HG02840 (cell line): ENCODE measurements around the gene ATXN1.
A peak's percentile ranks its signal among the peaks of the same experiment; 100 is the strongest.
"Not testable (repeated sequence)": the region's sequence is repeated elsewhere in the genome, so short reads cannot be mapped to it uniquely, and the experiment has no call there.

Experiments
- ATAC-seq: cut with Tn5 transposase; IDR thresholded peaks from one replicate; pipeline ENCODE4 v1.9.1; 2021; ENCODE audit warnings: mild to moderate bottlenecking, moderate library complexity, moderate number of reproducible peaks; ENCODE audit not compliant: unreplicated experiment, low FRiP score

Gene ATXN1

DNA sequence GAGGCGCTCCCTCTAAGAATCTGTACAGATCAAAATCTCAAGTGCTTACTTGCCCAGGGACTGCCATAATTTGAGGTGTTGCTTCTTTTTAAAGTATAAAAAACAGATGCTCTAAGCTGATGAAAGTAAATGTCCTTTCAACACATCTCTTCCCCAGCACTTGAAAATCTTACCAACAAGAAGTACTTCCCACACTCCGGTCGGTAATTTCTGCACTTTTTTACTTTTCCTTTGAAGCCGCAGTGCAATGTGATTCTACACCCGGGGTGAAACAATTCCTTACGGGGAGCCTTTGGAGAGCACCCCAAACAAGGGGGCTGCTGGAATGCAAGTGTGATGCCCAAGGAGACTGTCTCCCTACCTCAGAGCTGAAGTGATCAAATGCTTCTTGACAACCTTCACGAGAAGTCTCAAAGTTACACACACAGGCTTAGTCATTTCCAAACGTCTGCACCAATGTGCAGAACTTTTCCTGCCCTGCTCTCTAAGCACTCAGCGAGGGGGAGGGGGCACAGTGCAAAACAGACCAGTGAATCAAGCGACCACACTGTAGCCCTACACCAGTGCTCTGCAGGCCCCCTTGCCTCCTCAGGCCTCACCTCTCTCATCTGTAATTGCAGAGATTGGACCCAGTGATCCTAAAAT is 56.7 kb downstream of the ATXN1 start:
- no peak for ATAC-seq

DNA sequence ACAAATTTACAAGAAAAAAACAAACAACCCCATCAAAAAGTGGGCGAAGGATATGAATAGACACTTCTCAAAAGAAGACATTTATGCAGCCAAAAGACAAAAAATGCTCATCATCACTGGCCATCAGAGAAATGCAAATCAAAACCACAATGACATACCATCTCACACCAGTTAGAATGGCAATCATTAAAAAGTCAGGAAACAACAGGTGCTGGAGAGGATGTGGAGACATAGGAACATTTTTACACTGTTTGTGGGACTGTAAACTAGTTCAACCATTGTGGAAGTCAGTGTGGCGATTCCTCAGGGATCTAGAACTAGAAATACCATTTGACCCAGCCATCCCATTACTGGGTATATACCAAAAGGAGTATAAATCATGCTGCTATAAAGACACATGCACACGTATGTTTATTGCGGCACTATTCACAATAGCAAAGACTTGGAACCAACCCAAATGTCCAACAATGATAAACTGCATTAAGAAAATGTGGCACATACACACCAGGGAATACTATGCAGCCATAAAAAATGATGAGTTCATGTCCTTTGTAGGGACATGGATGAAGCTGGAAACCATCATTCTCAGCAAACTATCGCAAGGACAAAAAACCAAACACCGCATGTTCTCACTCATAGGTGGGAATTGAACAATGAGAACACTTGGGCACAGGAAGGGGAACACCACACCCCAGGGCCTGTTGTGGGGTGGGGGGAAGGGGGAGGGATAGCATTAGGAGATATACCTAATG is 58.5 kb downstream of the ATXN1 start:
- ATAC-seq = not testable (repeated sequence)

DNA sequence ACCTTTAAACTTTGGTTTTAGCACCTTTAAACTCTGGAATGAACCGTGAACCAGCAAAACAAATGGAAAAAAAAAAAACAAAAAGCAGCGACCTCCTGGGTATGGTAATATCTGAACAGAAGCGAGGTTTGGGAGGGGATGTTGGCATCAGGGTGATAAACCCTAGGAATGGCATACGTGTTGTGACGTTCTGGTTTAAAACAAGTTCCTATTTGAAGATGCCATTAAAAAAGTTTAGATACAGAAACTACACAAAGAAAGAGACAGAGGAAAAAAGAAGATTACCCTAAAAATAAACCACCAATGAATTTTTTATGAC is 60.4 kb downstream of the ATXN1 start:
- ATAC-seq = no peak

DNA sequence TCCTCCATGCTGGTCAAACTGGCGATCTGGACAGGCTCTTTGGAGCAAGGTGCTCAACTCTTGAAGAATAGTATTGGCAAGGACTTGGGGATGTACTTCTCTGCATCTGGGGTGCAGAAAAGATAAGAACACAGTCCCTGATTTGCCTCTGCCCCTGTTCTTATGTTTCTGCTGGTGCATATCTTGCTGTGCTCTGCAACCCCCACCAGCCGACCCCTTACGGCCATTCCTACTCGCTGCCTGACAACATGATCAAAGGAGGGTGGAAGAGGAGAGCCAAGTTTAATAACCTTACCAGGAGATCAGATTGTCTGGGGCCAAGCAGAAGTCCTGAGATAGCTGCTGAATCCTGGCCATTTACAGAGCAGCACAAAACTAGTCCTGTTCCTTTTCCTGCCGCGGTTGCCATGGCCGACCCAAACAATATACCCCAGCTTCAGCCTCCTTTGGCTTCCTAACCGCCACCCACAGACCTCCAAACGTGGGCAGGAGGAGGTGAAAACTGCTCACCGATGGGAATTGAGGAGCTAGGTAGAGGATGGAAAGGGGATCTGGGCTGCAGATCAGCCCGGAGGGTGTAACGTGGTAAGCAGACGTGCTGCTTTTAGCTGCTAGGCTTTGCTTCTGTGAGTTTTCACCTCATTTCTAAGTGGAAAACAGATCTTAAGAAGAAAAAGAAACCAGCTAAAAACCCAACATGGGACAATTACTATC is 60.9 kb downstream of the ATXN1 start:
- ATAC-seq = no peak

DNA sequence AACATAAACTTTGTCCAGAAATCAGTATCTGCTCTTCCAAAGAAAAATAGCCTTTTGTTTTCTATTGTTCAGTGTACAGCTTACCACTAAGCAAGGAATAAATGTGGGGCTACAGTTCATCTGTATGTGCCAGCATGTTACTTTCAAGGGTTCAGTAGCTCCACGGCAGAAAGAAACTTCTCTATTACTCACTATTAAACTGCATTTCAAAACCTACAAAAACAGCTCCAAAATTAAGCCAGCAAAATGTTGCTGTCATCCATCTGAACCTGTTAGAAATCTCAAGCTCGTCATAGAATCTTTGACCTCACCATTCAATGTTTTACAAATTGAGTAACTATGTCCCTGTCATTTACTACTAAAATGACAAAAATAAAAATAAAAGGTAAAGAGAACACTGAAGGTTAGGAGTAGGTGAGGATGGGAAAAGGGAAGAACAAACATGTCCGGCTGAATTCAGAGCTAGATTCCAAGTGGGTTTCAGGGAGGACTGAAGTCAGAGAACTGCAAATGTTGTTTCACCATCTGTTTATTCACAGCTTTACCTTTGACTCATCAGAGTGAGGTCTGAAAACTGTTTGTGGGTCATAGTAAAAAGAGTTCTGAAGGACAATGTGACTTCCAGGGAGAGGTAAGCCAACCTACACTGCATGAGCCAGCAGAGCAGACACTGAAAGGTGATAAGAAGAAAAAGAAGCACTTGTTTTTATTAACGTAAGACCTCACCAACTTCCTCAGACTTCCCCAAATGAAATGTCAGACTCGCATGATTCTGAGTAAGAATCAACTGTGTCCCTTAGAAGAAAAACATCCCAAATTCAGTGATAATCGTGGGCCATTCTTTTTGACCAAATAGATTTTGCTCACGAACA is 62.0 kb downstream of the ATXN1 start:
- ATAC-seq = no peak

DNA sequence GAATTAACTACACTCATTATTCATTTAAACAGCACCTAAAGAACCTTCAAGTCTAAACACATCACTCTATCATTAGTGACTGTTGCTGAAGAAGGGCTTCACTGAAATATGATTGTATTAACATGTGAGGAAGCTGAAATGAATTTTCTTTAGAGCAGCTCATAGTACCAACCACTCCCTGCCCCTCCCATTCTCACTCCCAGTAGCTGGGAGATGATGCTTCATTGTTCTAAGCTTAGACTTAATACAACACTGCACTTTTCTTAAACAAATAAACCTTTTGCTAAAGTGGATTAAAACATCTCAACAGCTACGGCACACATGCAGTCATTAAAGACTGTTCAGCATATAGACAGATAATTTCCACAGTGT is 63.1 kb downstream of the ATXN1 start:
- ATAC-seq = no peak

DNA sequence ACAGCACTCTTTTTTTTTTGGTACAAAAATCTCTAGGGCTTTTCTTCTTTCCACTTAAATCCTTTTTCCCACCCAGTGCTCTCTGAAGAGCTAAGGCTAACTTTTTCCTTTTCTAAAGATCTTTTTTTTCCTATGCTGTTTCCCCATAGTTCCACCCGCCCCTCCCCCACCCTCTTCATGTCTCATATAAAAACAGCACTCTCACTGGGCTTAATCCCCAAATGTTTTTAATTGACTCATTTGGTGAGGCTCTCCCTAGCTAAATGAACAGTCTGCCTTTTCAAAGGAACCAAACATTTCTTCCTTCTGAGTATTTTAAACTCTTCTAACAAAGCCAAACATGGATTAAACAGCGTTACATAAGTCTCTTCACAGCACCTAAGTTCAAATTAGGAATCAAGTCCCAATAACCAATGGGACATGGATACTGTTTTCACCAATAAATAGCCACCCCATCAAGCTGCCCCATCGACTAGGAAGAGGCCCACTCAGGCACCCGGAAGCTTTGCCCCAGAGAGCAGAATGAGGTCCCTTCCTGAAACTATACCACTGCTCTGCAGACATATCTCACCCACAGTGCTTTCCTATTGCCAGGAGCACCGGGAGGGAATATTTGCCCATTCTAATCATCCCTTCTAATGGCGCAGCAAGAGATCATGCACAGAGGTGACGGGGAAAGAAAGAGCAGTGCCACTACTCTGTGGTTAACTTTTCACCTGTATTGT is 63.7 kb downstream of the ATXN1 start:
- ATAC-seq = no peak

DNA sequence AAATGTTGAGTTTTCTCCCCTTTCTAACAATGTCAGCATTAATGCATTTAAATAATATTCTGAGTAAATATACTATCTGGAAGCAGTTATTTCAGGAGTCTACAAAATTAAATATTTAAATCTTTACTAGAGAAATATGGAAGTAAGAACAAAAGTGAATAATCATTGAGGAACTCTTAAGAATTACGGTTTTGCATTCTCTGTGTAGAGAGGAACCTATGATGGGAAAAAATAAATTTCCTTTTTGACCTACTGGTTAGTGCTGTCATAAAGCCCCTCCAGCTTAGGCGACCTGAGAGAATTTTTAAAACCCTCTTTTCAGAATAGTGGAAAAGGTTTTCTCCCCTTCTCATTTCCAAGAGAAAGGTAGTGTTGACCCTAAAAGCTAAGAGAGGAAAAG is 64.8 kb downstream of the ATXN1 start:
- no peak for ATAC-seq

DNA sequence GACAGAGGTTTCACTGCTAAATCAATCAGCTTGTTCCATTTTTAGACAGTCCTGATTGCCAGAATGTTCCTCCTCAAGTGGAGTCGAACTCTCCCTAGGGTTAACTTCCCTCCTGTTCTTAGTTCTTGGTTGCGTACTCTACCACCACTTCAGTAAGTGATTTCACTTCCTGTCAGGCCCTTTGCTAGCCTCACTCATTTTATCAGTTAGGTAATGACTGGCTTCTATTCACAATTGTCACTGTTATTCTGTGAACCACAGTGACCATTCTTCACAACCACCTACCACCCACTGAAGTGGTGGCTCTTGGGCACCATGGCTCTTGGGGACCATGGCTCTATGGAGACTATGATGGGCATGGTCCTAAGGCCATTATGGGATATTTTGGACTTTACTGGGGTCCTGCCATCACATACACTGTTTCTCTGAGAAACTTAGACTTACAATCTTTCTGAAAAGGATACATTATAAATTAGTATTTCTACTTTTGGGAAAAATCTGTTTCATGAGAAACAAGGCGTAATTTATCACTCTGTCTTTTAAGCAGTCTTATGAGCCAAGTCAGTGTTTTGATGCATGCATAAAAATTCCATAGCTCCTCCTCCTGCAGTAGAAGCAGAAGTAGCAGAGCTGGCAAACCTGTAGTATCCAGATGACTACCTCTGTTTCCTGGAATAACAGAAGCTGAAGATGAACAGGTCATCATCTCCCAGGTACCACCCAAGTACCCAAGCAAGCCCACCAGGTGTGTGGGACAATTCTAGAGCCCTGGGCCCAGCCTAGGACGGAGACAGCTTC is 66.3 kb downstream of the ATXN1 start:
- peak; percentile 51 for ATAC-seq

DNA sequence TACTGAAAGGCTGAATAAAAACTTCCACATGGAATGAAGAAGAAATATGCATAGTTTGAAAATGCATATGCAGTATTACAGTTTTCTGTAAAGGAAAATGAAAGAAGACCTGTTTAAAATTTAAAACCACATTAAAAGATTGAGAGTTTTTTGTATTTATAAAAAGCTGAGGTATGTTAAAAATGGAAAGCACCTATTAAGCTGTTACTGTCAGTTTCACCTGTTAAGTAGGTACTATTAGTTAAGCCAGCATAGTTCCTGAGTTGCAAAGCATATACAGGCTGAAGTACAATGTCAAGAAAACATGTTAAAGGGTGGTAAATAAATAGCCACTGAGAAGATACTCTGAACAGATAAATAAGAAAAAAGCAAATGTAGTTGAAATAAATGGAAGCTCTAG is 69.9 kb downstream of the ATXN1 start:
- ATAC-seq = no peak

DNA sequence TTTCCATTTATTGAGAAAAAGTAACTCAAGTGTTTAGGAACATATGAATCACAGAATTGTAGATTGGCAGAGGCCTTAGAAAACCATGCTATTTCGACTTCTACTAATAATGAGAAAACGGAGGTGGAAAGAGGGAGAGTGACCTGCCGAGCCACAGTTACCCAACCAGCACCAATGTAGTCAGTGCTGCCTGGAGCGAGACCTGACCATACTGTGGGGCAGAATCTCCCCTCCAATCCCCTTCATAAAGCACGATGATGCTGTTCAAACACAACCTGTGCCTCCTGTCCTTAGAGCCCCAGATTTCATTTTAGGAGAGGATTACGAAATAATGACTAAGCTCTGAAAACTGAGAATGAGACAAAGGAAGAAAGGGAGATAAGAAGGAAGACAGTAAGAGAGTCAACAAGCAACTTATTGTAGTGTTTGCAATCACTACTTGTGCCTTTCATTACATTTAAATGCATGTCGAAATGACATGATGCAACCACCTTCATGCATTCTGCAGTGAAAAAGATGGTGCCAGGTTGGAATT is 70.6 kb downstream of the ATXN1 start:
- ATAC-seq = peak; percentile 72

DNA sequence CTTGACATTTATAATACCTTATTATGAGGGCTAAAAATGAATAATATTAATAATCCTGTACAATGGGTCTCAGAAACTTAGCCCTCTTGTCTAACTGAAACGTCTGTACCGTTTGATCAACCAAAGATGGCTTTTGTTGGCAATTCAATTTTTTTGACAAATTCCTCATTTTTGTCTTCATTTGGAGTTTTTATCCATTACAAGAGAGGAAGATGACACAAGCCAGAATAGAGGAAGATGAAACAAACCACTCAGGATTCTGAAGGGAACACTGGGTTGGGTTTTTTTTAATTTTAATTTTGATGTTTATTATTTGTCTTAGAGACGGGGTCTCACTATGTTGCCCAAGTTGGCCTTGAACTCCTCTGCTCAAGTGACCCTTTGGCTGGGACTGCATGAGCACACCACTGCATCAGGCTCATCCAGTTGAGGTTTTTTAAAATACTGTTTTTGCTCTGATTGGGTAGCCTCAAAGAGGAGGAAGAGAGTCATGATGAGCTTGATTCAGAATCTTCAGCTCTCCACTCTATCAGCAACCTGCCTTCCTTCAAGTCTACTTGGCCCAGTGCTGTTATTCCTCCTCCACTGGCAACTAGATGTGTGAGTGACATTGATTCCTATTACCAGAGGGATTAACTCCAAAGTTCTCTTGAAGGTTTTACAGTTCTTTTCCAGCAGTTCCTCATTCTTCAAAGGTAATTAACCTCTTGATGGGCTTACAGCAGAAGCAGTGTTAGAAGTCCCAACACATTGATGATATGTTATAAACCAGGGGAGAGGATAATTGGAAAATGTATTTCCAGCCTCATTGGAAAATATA is 71.3 kb downstream of the ATXN1 start:
- ATAC-seq = no peak

DNA sequence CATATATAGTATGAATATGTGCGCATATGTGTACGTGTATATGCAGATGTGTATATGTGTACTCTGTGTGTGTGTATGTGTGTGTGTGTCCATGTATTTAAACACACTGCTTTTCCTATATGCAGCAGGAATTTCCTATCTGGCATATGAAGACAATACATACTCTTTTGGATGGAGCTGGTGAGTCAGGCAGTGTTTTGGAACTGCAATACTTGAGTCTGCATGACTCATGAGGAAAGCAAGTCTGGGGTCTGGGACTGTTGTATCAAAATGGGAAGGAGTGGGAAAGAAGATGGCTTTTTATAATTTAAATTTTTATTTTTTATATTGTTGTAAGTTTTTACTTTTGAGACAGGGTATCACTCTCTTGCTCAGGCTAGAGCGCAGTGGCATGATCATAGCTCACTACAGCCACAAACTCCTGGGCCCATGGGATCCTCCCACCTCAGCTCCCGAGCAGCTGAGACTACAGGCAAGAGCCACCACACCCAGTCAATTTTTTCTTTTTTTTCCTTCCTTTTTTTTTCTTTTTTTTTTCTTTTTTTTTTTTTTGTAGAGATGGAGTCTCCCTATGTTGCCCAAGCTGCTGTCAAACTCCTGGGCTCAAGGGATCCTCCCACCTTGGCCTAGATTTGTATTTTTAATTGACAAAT is 72.2 kb downstream of the ATXN1 start:
- no peak for ATAC-seq

DNA sequence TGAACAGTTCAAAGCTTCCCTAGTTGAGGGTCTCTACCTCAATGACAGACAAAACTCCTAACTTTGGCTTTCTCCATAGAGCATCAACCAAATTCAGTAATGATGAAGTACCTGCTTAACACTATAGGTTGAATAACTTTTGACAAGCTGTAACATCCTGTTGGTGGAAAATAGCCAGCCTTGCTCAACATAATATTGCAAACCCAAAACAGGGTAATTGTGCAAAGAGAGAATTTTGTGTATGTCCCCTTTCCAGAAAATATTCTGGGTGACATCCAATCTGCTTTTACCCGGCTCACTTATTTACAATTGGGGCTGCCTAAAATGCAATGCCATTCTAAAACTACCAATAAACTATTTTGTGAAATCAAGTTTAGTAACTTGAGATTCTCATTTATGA is 72.8 kb downstream of the ATXN1 start:
- no peak for ATAC-seq

DNA sequence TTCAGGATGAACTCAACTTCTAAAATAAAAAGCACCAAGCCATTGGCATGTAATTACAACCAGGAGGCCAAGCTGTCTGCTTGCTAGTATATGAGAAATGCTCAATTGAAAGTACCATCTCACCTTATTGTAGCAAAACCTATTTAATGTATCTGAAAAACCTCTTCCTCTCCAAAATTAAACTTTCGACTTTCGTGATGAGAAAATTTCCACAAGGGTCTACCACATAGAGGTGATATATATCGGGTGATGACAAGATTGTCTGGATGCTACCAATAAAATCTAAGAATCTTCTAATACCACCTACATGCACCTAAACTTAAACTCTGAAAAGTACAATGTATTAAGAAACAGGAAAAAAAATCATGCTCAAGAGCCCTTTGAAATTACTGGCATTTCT is 74.2 kb downstream of the ATXN1 start:
- no peak for ATAC-seq

DNA sequence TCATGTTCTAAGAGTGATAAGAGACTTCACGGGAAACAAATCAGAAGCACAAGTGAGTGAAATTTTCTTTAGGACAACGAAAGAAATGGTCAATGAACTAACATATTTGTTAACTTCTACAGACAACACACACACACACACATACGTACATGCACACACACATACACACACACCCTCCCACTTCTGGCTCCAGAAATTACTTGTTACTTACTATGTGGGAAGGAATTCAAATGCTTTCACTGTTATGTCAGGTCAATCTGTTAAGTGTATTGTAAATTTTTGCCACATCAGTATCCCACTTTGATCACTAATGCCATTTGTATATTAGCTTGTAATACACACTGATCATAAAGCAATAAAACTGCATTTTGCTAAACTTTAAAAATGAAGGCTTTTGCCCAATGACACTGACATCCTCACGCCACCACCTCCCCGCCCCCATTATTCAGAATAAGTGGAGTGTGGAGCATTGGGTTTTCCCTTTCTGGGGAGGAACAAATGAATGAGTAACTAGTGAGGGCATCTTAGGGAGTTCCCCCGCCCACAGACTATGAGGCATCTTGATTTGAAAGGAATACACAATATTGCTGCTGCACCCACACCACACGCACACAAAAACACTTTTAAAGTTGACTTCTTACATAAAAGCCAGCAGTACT is 76.2 kb downstream of the ATXN1 start:
- no peak for ATAC-seq

DNA sequence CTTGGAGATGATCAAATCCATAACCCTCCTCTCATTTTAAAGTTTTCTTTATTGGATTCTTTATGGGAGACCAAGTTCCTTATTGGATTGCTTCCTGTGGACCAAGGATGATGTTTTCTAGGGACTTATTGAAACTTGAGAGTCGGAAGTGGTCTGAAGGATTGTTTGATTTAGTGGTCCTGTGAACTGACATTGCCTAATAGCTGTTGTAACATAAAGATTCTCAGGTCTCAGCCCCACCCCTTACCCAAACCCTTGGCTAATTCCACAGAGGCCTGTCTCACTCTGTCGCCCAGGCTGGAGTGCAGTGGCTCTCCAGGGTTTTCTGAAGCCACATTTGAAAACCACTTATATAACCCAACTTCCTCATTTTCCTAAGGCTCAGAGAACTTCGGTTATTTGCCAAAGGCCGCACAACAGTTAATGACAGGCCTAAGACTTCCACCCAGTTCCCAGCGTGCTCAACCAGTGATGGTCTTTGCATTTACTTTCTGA is 77.0 kb downstream of the ATXN1 start:
- ATAC-seq = no peak
